ENCODE measurements around the gene LRATD1.
"Not testable (repeated sequence)": the region's sequence is repeated elsewhere in the genome, so short reads cannot be mapped to it uniquely, and the experiment has no call there.

Gene LRATD1

DNA sequence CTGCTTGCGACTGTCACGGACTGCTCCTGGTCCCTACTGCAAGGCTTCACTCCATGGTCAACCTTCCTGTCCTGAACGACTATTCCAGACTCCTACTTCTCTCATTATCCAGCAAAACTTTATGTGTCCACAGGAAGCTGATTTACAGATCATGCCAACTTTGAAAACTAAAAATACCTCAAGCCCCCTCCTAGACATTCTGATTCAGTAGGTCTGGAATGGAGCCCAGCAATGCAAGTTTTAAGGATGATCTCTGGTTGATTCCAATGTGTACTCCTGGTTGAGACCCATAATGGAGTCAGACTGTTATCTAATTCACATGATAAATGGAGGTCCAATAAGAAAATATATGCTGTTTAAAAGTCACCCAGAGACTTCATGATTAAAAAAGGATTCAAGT lies 13.1 kb upstream of the LRATD1 start:
- Histone ChIP-seq H4K20me1 (ENCODE audit: insufficient read depth, low read length) (no peaks in the 10 kb centered on the region), H3K9me3 (ENCODE audit: low read length) (no peaks in the 10 kb centered on the region), H3K27me3 (ENCODE audit: insufficient read depth, low read length) (no peaks in the 10 kb centered on the region), H3K9ac (ENCODE audit: low read length) (no peak overlapping the region), H3K36me3 (ENCODE audit: insufficient read depth, low read length) (no peaks in the 10 kb centered on the region), H3K79me2 (ENCODE audit: insufficient read depth, low read length) (no peaks in the 10 kb centered on the region), H3F3A (ENCODE audit: insufficient read depth, low read length) (no peaks in the 10 kb centered on the region), H3K27ac (ENCODE audit: low read depth, low read length, poor library complexity, severe bottlenecking) (no peak overlapping the region), H3K4me2 (ENCODE audit: low read length) (no peak overlapping the region), H3K4me3 (ENCODE audit: low read depth, low read length, poor library complexity, severe bottlenecking) (no peak overlapping the region), H3K9me2 (ENCODE audit: low read depth, low read length) (no peaks in the 10 kb centered on the region), H2AFZ (ENCODE audit: low read length) (no peak overlapping the region), H3K4me1 (ENCODE audit: insufficient read depth, low read length, severe bottlenecking) (no peaks in the 10 kb centered on the region)
- TF ChIP-seq CTCF (IDR thresholded peaks at IDR 0.05; ENCODE audit: low read length) (no peak), EZH2 (IDR thresholded peaks at IDR 0.05; ENCODE audit: borderline replicate concordance, low read length) (no peak)

DNA sequence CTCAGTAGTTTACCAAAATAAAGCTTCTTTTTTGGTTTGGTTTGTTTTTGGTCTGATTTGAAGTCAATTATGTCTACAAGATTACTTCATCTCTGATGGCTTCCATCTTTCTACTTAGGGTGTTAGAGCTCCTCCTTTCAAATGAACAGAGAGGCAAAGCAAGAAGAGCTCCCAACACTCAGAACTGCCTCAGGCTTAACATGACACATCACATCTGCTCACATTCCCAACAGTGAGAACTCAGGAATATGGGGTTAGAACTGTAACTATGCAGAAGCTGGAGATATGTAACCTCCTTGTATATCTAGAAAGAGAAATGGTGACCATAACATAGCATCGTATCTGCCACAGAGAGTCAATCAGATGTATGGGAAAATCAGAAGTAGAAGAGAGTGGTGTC lies 11.4 kb upstream of the LRATD1 start:
- no peaks in the 10 kb centered on the region for H3F3A ChIP-seq (ENCODE audit: insufficient read depth, low read length)
- no peaks in the 10 kb centered on the region for H3K9me3 ChIP-seq (ENCODE audit: low read length)
- no peak overlapping the region for H3K4me3 ChIP-seq (ENCODE audit: low read depth, low read length, poor library complexity, severe bottlenecking)
- no peaks in the 10 kb centered on the region for H4K20me1 ChIP-seq (ENCODE audit: insufficient read depth, low read length)
- H3K9me2 ChIP-seq (ENCODE audit: low read depth, low read length) = no peaks in the 10 kb centered on the region
- no peak for TF ChIP-seq CTCF (IDR thresholded peaks at IDR 0.05; ENCODE audit: low read length)
- H3K9ac ChIP-seq (ENCODE audit: low read length) = no peak overlapping the region
- H3K4me1 ChIP-seq (ENCODE audit: insufficient read depth, low read length, severe bottlenecking) = no peaks in the 10 kb centered on the region
- H2AFZ ChIP-seq (ENCODE audit: low read length) = no peak overlapping the region
- no peak overlapping the region for H3K27ac ChIP-seq (ENCODE audit: low read depth, low read length, poor library complexity, severe bottlenecking)
- no peaks in the 10 kb centered on the region for H3K36me3 ChIP-seq (ENCODE audit: insufficient read depth, low read length)
- no peak overlapping the region for H3K4me2 ChIP-seq (ENCODE audit: low read length)
- H3K27me3 ChIP-seq (ENCODE audit: insufficient read depth, low read length) = no peaks in the 10 kb centered on the region
- H3K79me2 ChIP-seq (ENCODE audit: insufficient read depth, low read length) = no peaks in the 10 kb centered on the region

- TF ChIP-seq CTCF (IDR thresholded peaks at IDR 0.05; ENCODE audit: low read length) (no peak), EZH2 (IDR thresholded peaks at IDR 0.05; ENCODE audit: borderline replicate concordance, low read length) (no peak)
- H3K27me3 ChIP-seq (ENCODE audit: insufficient read depth, low read length) = no peaks in the 10 kb centered on the region
- no peak overlapping the region for H3K4me2 ChIP-seq (ENCODE audit: low read length)
- no peaks in the 10 kb centered on the region for H3F3A ChIP-seq (ENCODE audit: insufficient read depth, low read length)
- no peaks in the 10 kb centered on the region for H4K20me1 ChIP-seq (ENCODE audit: insufficient read depth, low read length)
- H3K9me3 ChIP-seq (ENCODE audit: low read length) = no peaks in the 10 kb centered on the region
- no peak overlapping the region for H2AFZ ChIP-seq (ENCODE audit: low read length)
- no peak overlapping the region for H3K9ac ChIP-seq (ENCODE audit: low read length)
- no peaks in the 10 kb centered on the region for H3K79me2 ChIP-seq (ENCODE audit: insufficient read depth, low read length)
- H3K4me1 ChIP-seq (ENCODE audit: insufficient read depth, low read length, severe bottlenecking) = no peaks in the 10 kb centered on the region
- H3K4me3 ChIP-seq (ENCODE audit: low read depth, low read length, poor library complexity, severe bottlenecking) = no peak overlapping the region
- no peaks in the 10 kb centered on the region for H3K9me2 ChIP-seq (ENCODE audit: low read depth, low read length)
- H3K27ac ChIP-seq (ENCODE audit: low read depth, low read length, poor library complexity, severe bottlenecking) = no peak overlapping the region
- H3K36me3 ChIP-seq (ENCODE audit: insufficient read depth, low read length) = no peaks in the 10 kb centered on the region
Measured at GRCh38 chr2:14621906-14622549, 10.5 kb upstream of the LRATD1 start.

DNA sequence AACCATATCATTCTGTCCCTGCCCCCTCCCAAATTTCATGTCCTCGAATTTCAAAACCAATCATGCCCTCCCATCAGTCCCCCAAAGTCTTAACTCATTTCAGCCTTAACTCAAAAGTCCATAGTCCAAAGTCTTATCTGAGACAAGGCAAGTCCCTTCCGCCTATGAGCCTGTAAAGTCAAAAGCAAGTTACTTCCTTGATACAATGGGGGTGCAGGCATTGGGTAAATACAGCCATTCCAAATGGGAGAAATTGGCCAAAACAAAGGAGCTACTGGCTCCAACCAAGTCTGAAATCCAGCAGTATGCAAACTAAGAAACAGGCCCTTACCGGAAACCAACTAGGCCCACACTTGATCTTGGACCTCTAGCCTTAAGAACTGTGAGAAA lies 10.0 kb upstream of the LRATD1 start:
- H2AFZ ChIP-seq (ENCODE audit: low read length); H3K4me3 ChIP-seq (ENCODE audit: low read depth, low read length, poor library complexity, severe bottlenecking); H3K79me2 ChIP-seq (ENCODE audit: insufficient read depth, low read length); H3K9ac ChIP-seq (ENCODE audit: low read length); H3K4me1 ChIP-seq (ENCODE audit: insufficient read depth, low read length, severe bottlenecking); H3K9me2 ChIP-seq (ENCODE audit: low read depth, low read length); H3K9me3 ChIP-seq (ENCODE audit: low read length); H3K4me2 ChIP-seq (ENCODE audit: low read length); H3K27ac ChIP-seq (ENCODE audit: low read depth, low read length, poor library complexity, severe bottlenecking); H3K27me3 ChIP-seq (ENCODE audit: insufficient read depth, low read length); H3F3A ChIP-seq (ENCODE audit: insufficient read depth, low read length); H4K20me1 ChIP-seq (ENCODE audit: insufficient read depth, low read length); H3K36me3 ChIP-seq (ENCODE audit: insufficient read depth, low read length): not testable (repeated sequence)

Data from OCI-LY1 (cell line).